Mesothelial cell of epicardium (in vitro differentiated cells): ENCODE measurements around the gene ZFAND2A. TPM values are rescaled to one million over a fixed set of nuclear protein-coding genes. Genes with fewer than 3 reads are reported as not detected.

Source experiments
- DNase-seq, 2 experiments: peaks; one replicate each; pipeline ENCODE4 v3.0.0; 2021; ENCODE audit warnings: low spot score in 2 of 2; ENCODE audit not compliant: unreplicated experiment in 2 of 2
- H3K27ac Mint-ChIP-seq: 2 replicates; pipeline ENCODE4 v1.8.0; 2021; ENCODE audit warnings: mixed read lengths
- H3K27me3 Mint-ChIP-seq: 2 replicates; pipeline ENCODE4 v1.8.0; 2021; ENCODE audit warnings: low read depth, mixed read lengths
- H3K36me3 Mint-ChIP-seq: 2 replicates; pipeline ENCODE4 v1.8.0; 2021; ENCODE audit warnings: mixed read lengths
- H3K4me1 Mint-ChIP-seq: 2 replicates; pipeline ENCODE4 v1.8.0; 2021; ENCODE audit warnings: mixed read lengths
- H3K4me3 Mint-ChIP-seq: 2 replicates; pipeline ENCODE4 v1.8.0; 2021; ENCODE audit warnings: mild to moderate bottlenecking, moderate library complexity, mixed read lengths
- H3K9me3 Mint-ChIP-seq: 2 replicates; pipeline ENCODE4 v1.8.0; 2021; ENCODE audit warnings: mixed read lengths
- CTCF ChIP-seq: fragments of 200-600 bp; sonication (generic); IDR thresholded peaks from one replicate; pipeline ENCODE4 v1.5.0; 2021; ENCODE audit warnings: antibody characterized with exemption; ENCODE audit not compliant: unreplicated experiment
- total RNA-seq: library from RNA; stranded (reverse); gene quantifications from 3 replicates; pipeline ENCODE4 v1.2.1, GENCODE V29; 2021

ZFAND2A gene
- total RNA-seq, 1 donor from 2014 or later = 16.3 TPM

- peaks cover 2% of the 10 kb centered on the region for H3K4me1 Mint-ChIP-seq
These were observed 54.8 kb downstream of the ZFAND2A start for GRCh38 chr7:1105189-1105588.

GRCh38 chr7:1104516-1105179 is 55.3 kb downstream of the ZFAND2A start:
- no peak for TF ChIP-seq CTCF
- Mint-ChIP-seq H3K4me1 (peaks cover 2% of the 10 kb centered on the region), H3K27ac (no peak overlapping the region), H3K27me3 (no peaks in the 10 kb centered on the region), H3K4me3 (no peak overlapping the region), H3K9me3 (no peaks in the 10 kb centered on the region), H3K36me3 (no peaks in the 10 kb centered on the region)
- DNase-seq = no peak

More at GRCh38 chr7:1105189-1105588, 54.8 kb downstream of the ZFAND2A start:
- H3K4me3 Mint-ChIP-seq = no peak overlapping the region
- no peaks in the 10 kb centered on the region for H3K9me3 Mint-ChIP-seq
- H3K36me3 Mint-ChIP-seq = no peaks in the 10 kb centered on the region
- DNase-seq = no peak
- H3K27ac Mint-ChIP-seq = no peak overlapping the region
- TF ChIP-seq CTCF = no peak
- H3K27me3 Mint-ChIP-seq = no peaks in the 10 kb centered on the region

GRCh38 chr7:1103789-1104515 is 56.0 kb downstream of the ZFAND2A start:
- TF ChIP-seq CTCF = no peak
- no peak overlapping the region for H3K27ac Mint-ChIP-seq
- no peak for DNase-seq
- no peaks in the 10 kb centered on the region for H3K9me3 Mint-ChIP-seq
- H3K4me3 Mint-ChIP-seq = no peak overlapping the region
- peaks cover 3% of the 10 kb centered on the region for H3K36me3 Mint-ChIP-seq
- H3K27me3 Mint-ChIP-seq = no peaks in the 10 kb centered on the region
- peaks cover 2% of the 10 kb centered on the region for H3K4me1 Mint-ChIP-seq

- Mint-ChIP-seq H3K36me3 (peaks cover 5% of the 10 kb centered on the region), H3K4me3 (no peak overlapping the region), H3K4me1 (peaks cover 2% of the 10 kb centered on the region), H3K27ac (no peak overlapping the region), H3K27me3 (no peaks in the 10 kb centered on the region), H3K9me3 (peaks cover 1% of the 10 kb centered on the region)
- DNase-seq = no peak
- no peak for TF ChIP-seq CTCF
These were observed 56.8 kb downstream of the ZFAND2A start for GRCh38 chr7:1103009-1103788.

Other genes starting within 250 kb of the ZFAND2A start
- 2.9 to 5.3 TPM (median 4.0 TPM) in 3 replicates for gene ADAP1, start 205.5 kb downstream of the ZFAND2A start, total RNA-seq
- gene COX19, start 184.6 kb downstream of the ZFAND2A start, total RNA-seq = 19.2 to 22.0 TPM (median 20.2 TPM) in 3 replicates
- gene CYP2W1, start 177.0 kb downstream of the ZFAND2A start, total RNA-seq = 5.6 to 6.2 TPM (median 5.8 TPM) in 3 replicates
- gene GPR146, start 115.7 kb downstream of the ZFAND2A start, total RNA-seq = 1.0 to 1.6 TPM (median 1.0 TPM) in 3 replicates
- 2.1 to 2.6 TPM (median 2.4 TPM) in 3 replicates for gene GPER1, start 72.1 kb downstream of the ZFAND2A start, total RNA-seq
- not detected in 3 replicates for gene UNCX, start 72.7 kb upstream of the ZFAND2A start, total RNA-seq